Middle frontal gyrus (tissue), 1 donor: ENCODE measurements around the gene SPSB4.

Experiments used
- DNase-seq: peaks from one replicate; pipeline ENCODE4 v3.0.0-alpha.2; 2015; ENCODE audit warnings: low spot score; ENCODE audit errors: extremely low spot score

Gene SPSB4

DNA sequence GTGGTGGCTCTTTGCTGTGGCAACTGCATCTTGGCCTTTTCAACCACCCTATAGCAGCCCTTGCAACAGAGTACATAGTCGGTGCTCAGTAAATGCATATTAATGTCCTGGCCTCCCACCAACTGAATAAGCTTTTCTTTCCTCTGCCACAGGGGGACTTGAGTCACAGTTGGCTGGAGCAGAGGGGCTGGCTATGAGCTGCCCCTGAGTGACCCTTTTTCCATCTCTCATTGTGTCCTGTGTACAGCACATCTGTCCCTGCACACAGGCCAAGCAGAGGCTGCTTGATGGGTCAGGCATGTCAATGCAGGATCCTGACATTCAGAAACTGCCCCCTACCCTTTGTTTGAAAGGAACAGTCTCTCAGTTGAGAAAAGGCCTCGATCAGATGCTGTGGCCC is 22.4 kb downstream of the SPSB4 start:
- no peak for DNase-seq

DNA sequence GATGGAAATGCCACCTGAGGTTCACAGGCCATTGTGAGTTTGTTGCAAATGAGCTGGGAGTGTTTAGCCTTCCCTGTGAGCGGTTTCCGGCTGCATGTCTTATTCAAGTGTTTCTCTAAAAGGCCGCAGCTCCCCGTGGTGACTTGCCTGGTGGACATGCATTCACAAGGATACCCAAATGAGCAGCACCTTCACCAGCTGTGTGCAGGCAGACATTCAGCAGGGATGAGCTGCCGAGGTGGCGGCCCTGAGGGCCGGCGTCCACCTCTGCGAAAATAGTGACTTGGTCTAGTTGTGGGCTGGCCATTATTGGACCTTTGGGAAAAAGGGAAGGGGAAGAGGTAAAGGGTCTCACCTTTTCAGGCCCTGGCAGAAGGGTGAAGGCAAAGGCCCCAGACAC is 23.4 kb downstream of the SPSB4 start:
- no peak for DNase-seq

DNA sequence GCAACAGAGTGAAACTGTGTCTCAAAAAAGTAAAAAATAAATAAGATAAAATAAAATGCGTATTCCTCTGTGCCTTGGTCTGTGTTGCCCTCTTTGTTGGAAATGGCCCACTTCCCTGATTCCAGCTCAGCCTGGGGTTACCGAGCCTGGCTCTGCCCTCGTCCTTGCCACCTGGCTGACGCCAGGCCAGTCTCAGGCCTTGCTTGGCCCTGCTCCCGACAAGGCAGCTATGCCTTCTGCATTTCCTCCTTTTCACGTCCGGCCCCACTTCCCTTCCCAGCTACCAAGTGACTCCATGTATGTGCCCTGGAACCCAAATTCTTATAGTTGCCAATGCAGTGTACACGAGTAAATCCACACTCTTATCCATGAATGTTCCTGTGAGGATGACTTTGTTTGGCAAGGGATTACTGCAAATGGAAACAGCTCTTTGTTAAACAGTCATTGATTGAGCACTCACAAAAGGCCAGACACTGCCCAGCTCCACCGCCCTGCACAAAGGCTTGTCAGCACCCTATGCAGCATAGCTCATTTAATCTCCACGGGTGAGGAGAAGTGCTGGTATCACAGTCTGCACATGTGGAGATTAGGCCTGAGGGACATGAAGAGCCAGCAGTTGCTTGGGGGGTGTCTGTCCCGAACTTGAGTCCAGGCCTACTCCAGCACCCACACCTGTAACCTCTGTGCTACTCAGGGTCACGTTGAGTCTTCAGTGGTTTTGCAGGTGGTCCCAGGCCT is 25.1 kb downstream of the SPSB4 start:
- DNase-seq = no peak

DNA sequence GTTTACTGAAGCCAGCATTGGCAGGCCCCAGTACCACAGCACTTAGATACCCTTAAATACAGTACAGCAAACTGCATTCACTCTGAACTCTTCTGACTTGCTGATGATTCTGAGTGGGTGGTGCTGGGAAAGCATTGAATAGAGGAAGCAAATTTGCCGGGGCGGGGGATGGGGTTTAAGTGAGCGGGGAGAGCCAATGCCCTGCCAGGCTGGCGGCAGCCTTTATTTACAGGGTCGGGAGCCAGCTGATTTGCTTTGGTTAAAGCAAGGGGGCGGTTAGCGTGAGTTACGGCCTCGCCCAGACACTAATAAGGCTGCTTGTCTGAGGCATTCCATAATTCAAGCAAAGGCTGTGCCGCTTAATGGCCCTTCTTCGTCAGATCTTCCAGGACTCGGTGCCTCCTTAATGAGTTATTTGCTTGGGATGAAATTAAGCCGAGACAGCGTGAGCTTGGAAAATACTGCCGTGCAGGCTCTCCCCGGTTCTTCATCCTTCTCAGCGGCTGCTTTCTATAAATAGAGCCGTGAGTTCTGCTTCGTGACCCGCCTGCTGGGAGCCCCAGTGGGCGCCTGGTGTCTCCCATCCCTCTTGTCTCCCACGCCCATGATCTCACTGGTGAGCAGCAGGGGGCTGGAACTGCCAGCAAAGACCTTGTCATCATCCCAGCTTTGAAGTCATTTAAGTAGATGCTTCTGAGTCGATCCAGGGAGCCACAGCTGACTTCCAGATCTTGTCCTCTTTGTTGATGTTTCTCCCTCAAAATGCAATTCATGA is 25.8 kb downstream of the SPSB4 start:
- no peak for DNase-seq

DNA sequence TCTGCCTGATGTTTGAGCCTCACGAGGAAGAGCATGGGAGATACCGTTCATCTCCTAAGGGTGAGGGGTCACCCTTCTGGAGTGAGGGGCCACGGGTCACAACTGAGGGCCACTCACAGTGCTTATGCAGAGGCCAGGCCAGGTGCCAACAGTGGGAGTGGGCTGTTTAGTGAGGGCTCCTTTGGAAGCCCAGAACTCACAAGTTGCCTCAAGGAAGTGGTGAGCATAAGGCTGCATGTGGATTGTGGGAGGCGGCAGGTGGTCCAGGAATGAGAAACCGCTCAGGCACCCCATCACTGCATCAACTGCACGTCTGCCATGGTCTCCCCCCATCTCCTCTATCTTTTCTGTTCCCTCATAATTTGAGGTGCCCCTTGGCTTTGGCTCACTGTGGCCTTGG is 26.5 kb downstream of the SPSB4 start:
- no peak for DNase-seq

DNA sequence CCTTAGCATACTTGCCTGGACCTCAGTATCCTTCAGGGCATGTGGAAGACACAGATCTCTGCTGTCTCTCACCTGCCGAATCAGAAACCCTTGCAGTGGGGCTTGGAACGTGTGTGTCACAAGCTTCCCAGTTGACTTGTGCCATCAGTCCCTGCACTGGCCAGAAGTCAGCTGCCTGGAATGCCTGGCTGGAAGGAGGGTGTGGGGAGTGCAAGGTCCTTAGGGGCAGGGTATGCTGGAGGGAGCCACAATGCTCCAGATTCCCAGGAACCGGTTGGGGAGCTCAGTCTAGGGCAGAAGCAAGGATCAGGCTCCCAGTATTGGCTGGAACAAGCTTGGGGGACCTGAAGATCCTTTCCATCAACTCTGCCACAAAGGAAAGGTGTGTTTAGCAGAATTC is 27.1 kb downstream of the SPSB4 start:
- DNase-seq = no peak

DNA sequence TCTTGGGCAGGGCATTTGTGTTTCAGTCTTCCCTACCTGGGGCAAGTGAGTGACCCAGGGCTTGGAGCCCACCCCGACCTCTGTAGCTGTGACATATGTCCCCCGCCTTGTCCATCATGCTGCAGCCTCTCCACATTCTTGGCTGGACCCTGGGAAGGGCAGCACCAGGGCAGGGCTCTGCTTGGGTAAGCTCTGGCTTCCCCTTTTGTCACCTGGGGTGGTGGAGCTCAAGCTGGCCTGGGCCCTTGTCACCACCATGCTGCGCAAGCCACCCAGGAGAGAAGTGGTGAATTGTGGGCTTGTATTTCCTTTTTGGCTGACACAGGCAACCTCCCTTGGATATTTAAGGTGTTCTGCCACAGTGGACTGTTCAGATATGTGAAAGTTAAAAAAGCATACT is 29.3 kb downstream of the SPSB4 start:
- no peak for DNase-seq

DNA sequence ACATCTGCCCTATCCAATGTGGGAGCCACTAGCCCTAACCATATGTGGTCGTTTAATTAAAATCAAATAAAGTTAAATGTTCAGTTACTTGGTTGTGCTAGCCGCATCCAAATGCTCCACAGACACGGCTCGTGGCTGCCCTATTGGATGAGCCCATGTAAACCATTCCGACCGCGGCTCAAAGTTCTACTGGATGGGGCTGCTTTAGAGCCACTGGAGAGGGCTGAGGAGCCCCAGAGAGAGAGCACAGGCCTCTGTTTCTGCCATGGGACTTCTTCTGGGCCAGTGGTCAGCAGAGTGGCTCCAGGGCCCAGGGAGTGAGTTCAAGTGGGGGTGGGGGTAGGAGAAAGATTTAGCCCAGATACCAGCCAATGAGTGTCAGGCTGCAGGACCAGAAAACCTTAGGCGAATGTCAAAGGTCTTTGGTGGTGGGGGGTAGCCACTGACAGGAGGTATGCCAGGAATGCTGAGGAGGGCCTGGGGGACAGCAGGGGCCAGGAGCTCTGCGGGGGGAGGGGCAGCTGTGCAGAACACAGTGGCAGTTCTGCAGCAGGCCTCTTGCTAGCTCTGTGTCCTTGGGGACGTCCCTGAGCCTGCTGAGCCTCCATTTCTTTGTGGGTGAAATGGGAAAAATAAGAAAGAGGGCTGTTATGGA is 30.1 kb downstream of the SPSB4 start:
- no peak for DNase-seq

DNA sequence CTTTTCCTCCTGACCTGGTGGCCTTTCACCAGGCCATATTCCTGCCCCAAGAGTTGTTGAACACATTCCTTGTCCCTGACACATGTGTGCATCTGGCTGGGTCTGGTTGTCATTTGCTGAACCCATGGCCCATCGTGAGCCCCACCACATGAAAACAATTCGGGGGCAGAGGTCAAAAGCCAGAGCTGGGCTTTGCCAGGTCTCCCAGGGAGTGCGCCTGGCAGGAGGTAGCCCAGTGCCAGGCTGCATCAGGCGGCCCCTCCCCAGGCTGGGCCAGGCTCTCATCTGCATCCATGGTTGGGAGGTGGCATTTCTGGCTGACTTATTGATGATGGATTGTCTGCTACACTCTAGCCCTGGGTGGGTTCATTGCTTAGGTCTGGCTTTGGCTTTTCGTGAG is 30.9 kb downstream of the SPSB4 start:
- DNase-seq = no peak

DNA sequence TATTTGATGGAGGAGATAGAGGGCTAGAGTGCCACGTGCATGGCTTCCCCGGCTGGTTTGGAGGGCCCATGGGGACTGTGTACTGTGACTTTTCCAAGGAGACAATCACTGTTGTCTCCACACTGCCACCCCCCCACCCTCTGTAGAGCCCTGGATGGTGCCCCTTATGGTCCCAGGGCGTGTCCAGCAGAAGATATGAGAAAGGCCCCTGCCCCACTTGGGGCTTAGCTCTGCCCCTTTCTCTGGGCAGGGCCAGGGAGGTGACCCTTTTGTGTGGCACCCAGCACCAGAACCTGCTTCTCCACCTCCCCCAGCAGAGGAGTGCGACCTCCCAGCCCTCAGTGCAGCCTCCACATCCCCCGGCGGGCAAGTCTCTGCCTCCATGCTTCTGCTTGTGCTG is 32.1 kb downstream of the SPSB4 start:
- DNase-seq = no peak

DNA sequence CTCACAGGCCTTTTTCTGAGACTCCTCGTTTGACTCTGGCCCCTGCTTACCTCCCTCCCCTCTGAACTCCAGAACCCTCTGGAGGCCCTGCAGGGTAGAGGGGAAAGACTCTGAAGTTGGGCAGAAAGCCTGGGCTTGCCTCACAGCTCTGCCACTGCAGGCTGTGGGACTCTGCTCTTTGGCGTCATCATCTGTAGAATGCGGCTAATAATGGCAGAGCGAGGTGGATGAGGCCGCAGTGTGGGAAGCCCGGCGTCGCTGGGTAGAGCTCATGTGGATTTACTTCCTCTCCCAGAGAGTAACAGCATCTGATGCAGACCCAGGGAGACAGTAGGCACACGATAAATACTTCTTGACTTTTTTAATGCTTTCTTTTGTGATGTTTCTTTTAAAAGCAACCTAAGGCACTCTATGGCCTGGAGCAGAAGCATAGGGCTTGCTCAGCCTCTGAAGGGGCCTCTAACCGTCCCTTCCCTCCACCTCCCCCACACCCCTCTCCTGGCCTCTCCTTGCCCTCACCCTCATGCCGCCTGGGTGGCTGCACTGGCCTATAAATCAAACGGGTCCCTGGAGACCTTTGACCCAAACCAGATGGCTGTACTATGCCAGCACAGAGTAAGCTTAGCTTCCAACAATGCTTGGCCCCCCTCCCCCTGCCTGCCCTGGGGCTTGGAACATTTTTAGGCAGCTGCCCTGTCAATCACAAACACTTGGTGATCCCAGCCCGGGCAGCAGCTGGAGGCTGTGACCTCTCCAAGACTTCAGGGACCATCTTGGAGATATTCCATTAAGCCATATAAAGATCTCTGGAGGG is 32.9 kb downstream of the SPSB4 start:
- no peak for DNase-seq

DNA sequence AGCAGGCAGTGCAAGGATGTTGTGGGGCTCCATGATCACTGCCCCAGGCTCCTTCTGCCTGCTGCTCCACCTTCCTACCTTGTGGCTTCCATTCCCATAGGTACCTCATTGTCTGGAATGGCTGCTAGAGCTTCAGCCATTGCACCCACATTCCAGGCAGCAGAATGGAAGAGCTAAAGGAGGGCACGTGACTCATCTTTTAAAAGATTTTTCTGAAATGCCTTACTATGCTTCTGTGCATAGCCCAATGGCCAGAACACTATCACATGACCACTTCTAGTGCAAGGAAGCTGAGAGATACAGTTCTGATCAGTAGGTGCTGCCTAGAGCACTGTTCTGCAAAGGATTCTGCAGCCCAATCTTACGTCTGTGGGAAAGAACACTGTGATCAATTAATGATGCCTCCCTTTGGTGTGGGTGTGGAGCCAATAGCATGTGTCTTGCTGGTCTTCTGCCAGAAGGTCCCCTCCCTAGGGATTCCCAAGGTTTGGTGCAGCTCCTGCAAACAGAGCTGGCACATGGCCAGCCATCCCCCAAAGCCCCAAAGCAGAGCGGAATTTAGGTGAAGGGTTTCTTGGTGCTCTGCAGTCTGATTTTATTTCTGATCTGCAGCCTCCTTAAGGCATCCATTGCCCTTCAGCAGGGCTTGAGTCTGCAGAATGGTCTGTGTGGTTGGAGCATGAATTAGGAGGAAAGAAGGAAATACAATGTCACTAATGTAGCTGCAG is 34.4 kb downstream of the SPSB4 start:
- DNase-seq = no peak

DNA sequence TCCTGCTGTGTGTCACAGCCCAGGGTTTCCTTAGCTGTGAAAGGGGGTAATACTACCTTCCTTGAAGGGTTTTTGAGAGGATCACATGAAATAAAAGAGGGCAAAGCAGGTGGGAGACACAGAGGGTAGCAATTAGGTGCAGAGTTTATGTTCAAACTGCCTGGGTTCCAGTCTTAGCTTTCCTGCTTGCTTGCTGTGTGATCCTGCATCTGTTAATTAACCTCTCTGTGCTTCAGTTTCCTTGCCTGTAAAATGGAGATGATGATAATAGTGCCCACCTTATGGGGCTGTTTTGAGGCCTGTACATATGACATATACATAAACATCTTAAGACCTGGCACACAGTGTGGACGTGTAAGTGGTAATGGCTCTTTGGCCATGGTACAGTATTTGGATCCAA is 35.0 kb downstream of the SPSB4 start:
- DNase-seq = no peak

DNA sequence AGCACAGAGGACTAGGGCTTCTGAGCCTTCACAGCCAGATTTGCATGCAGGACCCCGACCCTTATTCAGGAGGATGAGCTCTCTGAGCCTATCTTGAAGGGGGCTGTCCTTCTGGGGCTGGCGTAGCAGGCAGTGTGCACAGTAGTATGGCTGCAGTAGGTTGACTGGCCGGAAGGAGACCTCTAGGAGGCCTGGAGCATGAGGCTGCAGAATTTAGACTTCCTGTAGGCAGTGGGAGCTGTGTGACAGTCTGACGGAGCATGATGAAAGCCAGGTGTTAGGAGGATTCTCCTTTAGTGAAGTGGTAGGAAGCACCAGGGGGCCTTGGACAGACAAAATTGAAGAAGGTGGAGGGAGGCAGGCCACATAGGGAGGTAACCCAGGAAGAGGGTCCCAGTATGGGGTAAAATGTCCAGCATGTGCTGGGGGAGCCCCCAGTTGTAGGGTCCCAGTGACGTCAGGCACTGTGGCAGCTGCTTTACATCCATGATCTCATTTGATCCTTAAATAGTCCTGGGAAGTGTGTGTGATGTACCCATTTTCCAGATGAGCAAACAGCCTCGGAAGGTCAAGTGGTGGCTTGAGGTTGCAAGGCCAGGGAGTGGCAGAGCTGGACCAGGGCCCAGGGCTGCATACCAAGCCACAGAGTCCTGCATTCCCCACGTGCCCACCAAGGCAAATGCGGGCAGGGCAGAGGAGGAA is 36.1 kb downstream of the SPSB4 start:
- no peak for DNase-seq

DNA sequence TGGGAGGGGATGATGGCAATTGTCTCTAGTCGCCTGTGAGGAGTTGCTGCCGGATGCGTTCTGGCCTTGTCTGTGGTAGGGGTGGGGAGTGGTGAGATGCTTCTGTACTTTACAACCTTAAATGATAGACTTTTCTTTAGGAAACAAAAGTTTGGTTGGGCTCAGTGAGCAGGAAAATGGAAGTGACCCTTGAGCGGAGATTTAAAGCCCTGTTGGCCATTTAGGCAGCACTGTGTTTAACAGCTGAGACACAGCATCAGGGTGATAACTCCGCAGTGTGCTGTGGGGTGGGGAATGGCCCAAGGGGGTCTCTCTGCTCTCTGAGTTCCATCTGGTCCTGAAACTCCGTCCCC is 36.6 kb downstream of the SPSB4 start:
- no peak for DNase-seq

DNA sequence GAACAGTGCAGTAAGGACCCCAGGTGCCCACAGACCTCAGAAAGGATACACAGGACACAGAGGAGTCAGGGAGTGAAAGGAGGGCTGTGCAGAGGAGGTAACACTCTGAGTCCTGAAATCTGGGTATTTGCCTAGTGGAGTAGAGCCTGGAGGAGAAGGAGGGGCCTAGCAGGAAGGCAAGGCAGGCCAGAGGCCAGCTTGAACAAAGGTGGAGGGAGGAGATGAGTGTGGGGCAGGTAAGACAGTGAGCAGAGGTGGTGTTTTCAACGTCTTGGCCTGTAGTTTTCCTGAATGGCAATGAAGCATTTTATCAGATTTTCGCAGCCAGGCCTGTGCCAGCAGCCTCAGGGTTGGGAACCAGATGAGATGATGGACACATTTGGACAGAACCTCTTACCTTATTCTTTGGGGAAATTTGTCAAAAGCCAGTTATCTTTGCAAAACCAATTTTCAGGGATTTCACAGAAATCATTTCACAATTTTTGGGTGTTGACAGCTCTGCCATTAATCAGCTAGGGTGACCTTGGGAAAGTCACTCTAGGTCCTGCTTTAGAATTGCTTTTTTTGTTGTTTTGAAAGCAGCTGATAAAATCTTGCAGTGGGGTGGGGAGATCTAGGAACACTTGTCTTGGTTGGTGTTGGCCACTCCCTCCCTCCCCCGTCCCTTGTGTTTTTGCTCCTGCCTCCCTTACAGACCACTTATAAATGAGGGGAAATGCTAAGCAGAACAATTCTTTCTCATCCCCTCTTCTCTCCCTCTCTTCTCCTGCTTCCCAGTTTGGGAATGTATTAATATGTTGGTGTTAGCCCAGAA is 38.4 kb downstream of the SPSB4 start:
- DNase-seq = no peak

DNA sequence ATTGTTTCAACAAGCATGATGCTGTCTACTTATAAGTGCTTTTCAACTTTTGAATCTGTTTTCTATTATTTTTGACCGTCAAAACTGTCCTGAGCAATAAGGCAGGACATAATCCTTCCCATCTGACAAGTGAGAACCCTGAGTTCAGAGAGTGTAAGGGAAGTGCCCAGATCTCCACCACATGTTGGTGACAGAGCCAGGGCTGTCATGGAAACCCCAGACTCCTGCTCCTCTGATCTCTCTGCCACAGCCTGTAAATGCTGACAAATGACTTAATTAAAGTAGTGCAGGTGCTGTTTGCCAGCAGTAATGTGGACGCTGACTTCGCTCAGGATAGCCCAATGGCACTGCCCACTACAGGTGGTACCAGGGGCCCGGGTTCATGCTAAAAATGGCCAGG is 40.3 kb downstream of the SPSB4 start:
- no peak for DNase-seq

DNA sequence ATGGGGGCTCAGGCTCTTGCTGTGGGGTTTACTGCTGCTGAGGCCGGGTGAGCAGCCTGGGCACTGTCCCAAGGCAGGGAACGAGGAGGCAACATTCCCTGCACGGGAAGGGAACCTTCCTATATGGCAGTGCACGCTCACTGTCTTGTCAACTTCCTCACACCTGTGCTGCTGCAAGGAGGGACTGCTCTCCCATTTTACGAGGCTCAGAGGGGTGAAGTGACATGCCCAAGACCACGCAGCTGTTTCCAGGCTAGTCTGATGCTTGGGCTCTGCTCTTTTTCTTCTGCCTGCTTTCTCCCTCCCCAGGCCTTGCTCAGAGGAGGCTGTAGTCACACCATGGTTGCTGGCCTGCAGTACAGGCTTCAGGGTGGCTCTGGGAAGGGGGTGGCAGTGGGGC is 41.5 kb downstream of the SPSB4 start:
- no peak for DNase-seq

DNA sequence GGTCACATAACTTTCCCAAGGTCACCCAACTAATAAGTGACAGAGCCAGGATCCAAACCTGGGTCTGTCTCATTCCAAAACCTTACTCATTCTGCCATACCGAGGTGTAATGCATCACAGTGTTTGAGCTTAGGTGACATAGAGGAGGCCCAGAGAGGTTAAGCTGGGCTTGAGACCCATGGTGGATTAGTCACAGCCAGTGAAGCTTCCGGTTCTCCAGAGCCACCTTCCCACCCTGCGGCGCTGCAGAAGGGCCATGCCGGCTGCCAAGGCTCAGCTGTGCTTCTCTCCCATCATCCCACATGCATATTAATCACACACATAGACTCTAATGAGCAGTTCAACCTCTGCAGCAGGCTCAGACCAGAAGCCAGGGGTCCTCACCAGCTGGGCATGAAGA is 42.2 kb downstream of the SPSB4 start:
- DNase-seq = no peak
